ENCODE results near the gene HMCN2. TPM values are rescaled to one million over a fixed set of nuclear protein-coding genes. Genes with fewer than 3 reads are reported as not detected.

HMCN2 gene
- total RNA-seq, 1 donor from 2014 or later: not detected

DNA sequence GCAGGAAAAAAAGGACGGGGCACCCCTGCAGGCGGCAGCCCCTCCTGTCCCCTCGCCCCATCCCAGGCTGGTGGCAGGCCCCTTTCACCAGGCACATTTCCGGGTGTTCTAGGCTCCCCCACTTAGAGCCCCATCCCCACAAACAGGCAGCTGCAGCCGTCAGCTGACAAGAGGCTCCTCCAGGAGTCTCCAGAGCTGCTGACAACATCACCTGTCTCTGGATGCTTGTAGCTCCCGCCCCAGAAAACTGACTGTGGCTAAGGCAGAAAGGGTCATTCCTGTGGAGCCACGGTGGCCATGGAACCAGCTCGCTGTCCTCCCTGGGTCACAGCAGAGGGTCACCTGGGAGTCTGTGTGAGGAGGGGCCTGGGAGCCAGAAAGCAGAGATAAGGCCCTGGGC, 50.9 kb downstream of the HMCN2 start:
- H3K27me3 Mint-ChIP-seq (ENCODE audit: insufficient read depth): peaks cover 20% of the 10 kb centered on the region
- no peak overlapping the region for H3K4me3 Mint-ChIP-seq
- no peak for DNase-seq (ENCODE audit: low spot score)
- H3K27ac Mint-ChIP-seq: no peak overlapping the region
- no peaks in the 10 kb centered on the region for H3K36me3 Mint-ChIP-seq (ENCODE audit: low read depth)
- no peaks in the 10 kb centered on the region for H3K9me3 Mint-ChIP-seq
- intact Hi-C loops (cut with micrococcal nuclease): no loop called here
- H3K4me1 Mint-ChIP-seq (ENCODE audit: low read depth): no peaks in the 10 kb centered on the region

DNA sequence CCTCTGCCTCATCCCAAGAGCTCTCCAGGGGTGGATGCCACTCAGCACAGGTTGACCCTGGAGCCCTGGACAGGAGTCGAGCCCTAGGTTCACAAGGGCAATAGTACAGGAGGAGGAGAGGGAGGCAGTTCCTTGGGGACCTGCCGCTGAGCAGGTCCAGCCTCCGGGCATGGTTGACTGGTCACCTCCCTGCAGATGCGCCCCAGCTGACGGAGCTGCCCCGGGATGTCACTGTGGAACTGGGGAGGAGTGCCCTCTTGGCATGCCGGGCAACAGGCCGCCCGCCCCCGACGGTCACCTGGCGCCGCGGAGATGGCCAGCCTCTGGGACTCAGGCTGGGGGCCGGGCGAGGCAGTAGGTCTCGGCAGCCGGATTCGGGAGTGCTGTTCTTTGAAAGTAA, 53.7 kb downstream of the HMCN2 start:
- Mint-ChIP-seq H3K27me3 (ENCODE audit: insufficient read depth) (peaks cover 22% of the 10 kb centered on the region), H3K9me3 (no peaks in the 10 kb centered on the region), H3K4me3 (no peak overlapping the region), H3K36me3 (ENCODE audit: low read depth) (no peaks in the 10 kb centered on the region), H3K27ac (no peak overlapping the region), H3K4me1 (ENCODE audit: low read depth) (no peaks in the 10 kb centered on the region)
- intact Hi-C loops (cut with micrococcal nuclease): no loop called here
- DNase-seq (ENCODE audit: low spot score): no peak

DNA sequence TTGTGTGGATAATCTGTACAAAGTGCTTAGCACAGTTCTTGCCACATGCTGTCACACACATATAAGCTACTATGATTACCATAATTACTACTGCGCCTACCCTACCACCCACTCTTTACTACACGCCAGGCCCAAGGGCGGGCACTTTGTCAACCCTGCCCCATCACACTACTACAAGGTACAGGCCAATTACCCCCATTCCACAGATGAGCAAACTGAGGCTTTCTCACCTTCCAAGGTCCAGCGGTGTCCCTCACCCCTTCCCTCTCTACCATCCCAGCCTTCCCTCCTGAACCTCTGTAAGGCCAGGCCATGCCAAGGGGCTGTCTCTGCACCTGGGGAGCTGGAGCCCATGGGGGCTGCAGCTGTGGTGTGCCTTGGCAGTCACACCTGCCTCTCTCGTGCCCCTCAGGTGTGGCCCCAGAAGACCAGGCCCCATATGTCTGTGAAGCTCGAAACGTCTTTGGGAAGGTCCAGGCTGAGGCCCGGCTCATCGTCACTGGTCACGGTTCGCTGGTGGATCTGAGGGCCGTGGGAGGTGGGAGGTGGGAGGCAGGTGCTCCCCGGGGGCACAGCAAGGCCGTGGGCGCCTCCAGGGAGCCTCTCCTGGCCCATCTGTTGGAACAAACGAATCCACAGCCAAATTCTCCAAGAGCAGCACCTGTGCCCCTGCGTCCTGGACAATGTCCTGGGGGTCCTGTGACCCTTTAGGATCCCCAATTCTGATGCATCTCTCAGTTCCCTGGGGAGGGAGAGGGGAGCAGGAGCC, 54.6 kb downstream of the HMCN2 start:
- H3K4me1 Mint-ChIP-seq (ENCODE audit: low read depth): no peaks in the 10 kb centered on the region
- intact Hi-C loops (cut with micrococcal nuclease): no loop called here
- peaks cover 21% of the 10 kb centered on the region for H3K27me3 Mint-ChIP-seq (ENCODE audit: insufficient read depth)
- H3K9me3 Mint-ChIP-seq: no peaks in the 10 kb centered on the region
- no peak overlapping the region for H3K27ac Mint-ChIP-seq
- H3K36me3 Mint-ChIP-seq (ENCODE audit: low read depth): no peaks in the 10 kb centered on the region
- no peak for DNase-seq (ENCODE audit: low spot score)
- H3K4me3 Mint-ChIP-seq: no peak overlapping the region

DNA sequence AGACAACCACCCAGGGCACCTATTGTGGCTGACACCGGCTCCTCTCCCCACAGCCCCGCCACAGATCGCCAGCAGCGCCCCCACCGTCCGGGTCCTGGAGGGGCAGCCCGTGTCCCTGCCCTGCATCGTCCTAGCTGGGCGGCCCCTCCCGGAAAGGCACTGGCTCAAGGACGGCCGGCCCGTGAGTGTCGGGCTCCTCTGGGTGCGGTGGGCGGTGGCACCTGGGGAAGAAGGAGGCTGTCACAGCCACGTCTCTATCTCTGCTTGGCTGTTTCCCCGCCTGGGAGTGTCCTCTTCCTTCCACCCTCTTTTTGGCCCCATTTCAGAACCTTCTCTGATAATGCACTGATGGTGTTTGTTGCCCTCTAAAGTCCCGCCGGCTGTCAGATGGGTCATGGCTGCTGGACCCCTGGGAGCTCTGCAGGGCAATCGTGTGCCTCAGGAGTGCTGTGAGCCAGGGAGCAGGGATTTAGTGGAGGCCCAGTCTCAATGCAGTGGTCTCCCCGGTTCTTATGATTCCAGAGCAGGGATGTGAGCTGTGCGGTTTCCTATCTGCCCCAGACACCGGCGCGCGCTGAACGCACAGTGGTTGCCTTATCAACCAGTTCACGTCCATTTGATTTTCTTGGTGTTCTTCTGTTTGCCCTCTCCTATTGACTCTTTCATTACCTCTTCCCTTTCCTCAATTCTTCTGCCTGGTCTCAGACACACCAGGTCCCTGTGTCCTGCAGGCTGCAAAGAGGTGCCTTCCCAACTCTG, 55.3 kb downstream of the HMCN2 start:
- no peak overlapping the region for H3K4me3 Mint-ChIP-seq
- intact Hi-C loops (cut with micrococcal nuclease): no loop called here
- peaks cover 21% of the 10 kb centered on the region for H3K27me3 Mint-ChIP-seq (ENCODE audit: insufficient read depth)
- no peaks in the 10 kb centered on the region for H3K36me3 Mint-ChIP-seq (ENCODE audit: low read depth)
- H3K27ac Mint-ChIP-seq: no peak overlapping the region
- DNase-seq (ENCODE audit: low spot score): no peak
- no peaks in the 10 kb centered on the region for H3K9me3 Mint-ChIP-seq
- H3K4me1 Mint-ChIP-seq (ENCODE audit: low read depth): no peaks in the 10 kb centered on the region

DNA sequence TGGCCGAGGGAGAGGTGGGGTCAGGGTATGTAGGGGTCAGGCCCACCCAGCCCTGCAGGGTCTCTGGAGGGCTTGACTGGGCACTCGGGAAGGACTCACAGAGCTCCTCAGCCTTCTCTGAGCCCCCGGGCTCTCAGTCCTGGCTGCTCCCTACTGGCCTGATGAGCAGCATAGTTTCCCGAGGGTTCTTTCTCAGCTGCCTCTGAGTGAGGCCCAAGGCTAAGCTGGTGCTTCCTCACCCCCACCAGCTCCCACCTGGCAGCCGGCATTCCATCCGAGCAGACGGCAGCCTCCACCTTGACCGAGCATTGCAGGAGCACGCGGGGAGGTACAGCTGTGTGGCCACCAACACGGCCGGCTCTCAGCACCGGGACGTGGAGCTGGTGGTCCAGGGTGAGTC, 56.0 kb downstream of the HMCN2 start:
- Mint-ChIP-seq H3K4me3 (no peak overlapping the region), H3K4me1 (ENCODE audit: low read depth) (no peaks in the 10 kb centered on the region), H3K36me3 (ENCODE audit: low read depth) (no peaks in the 10 kb centered on the region), H3K27ac (no peak overlapping the region), H3K9me3 (no peaks in the 10 kb centered on the region), H3K27me3 (ENCODE audit: insufficient read depth) (peaks cover 17% of the 10 kb centered on the region)
- intact Hi-C loops (cut with micrococcal nuclease): no loop called here
- DNase-seq (ENCODE audit: low spot score): no peak

DNA sequence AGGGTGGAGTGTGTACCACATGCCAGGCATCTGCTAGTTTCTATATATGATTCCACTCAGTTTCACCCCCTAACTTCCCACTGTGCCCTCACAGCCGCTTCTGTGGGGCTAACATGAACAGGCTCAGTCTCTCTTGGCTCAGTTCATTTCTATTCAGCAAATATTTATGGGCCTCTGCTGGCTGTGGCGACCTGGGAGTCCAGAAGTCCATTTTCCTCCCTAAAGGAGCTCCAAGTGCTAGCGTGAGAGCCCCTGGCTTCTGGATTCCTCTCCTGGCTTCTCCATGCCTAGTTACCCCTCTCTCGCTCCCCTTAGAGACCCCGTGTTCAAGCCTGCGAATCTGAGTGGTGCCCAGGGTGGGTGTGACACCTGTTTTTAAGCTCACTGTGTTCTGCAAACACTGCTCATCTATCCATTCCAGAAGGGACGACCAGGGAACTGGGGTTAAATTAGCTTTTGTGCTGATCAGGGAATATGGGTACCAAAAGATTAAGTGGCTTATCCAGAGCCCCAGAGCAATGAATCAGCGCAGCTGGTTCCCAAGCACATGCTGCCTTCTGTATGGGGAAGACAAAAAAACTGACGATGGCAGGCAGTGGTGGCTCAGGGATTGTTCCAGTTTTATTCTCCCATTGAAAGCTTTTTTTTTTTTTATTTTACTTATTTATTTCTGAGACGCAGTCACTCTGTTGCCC, 57.6 kb downstream of the HMCN2 start:
- H3K4me3 Mint-ChIP-seq: no peak overlapping the region
- DNase-seq (ENCODE audit: low spot score): no peak
- H3K27ac Mint-ChIP-seq: no peak overlapping the region
- intact Hi-C loops (cut with micrococcal nuclease): no loop called here
- no peaks in the 10 kb centered on the region for H3K4me1 Mint-ChIP-seq (ENCODE audit: low read depth)
- no peaks in the 10 kb centered on the region for H3K36me3 Mint-ChIP-seq (ENCODE audit: low read depth)
- H3K9me3 Mint-ChIP-seq: no peaks in the 10 kb centered on the region
- peaks cover 10% of the 10 kb centered on the region for H3K27me3 Mint-ChIP-seq (ENCODE audit: insufficient read depth)

DNA sequence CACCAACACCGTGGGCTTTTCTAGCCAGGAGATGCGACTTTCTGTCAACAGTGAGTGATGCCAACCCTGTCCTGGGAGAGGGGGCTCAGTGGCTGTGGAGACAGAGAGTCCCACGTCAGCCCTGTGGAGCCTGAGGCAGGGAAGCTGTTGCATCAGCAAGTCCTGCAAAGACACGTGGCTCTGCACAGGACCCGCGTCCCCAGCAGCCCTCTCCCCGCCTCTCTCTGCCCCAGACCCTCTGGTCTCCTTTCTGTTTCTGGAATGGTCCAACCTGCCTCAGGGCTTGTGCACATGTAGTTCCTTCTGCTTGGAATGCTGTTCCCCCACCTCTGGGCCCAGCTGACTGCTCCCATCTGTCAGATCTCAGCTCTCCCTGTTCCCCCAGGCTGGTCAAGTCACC, 60.4 kb downstream of the HMCN2 start:
- H3K4me3 Mint-ChIP-seq: no peak overlapping the region
- H3K27me3 Mint-ChIP-seq (ENCODE audit: insufficient read depth): peaks cover 22% of the 10 kb centered on the region
- no peaks in the 10 kb centered on the region for H3K4me1 Mint-ChIP-seq (ENCODE audit: low read depth)
- no peak overlapping the region for H3K27ac Mint-ChIP-seq
- no peaks in the 10 kb centered on the region for H3K36me3 Mint-ChIP-seq (ENCODE audit: low read depth)
- H3K9me3 Mint-ChIP-seq: no peaks in the 10 kb centered on the region
- intact Hi-C loops (cut with micrococcal nuclease): no loop called here
- no peak for DNase-seq (ENCODE audit: low spot score)

DNA sequence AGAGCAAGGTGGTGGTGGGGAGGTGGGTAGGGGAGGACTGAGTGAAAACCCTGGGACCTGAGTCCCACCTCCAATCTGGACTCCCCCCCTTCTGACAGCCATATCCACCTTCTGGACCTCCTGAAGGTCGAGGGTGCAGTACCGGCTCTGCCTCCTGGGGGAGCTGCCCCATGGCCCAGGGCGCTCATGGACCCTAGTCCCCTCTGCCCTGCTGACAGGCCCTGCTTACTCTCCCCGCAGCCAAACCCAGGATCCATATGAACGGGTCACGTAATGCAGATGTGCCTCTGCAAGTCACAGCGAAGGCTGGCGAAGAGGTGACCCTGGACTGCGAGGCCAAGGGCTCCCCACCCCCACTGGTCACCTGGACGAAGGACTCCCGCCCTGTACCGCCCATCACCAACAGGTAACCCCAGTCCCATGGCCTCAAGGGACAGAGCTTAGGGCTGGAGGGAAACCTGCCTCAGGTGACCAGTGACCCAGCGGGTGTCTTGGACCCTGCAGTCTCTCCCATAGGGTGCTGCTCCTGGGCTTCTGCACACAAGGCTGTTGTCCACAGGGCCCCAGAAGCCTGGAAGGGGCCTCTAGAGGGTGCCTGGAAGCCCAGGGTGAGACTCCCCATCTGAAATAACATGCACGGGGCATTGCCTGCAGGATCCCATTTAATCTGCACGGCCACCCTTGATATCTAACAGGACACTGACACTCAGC, 61.7 kb downstream of the HMCN2 start:
- H3K4me3 Mint-ChIP-seq: no peak overlapping the region
- H3K27me3 Mint-ChIP-seq (ENCODE audit: insufficient read depth): peaks cover 15% of the 10 kb centered on the region
- H3K27ac Mint-ChIP-seq: no peak overlapping the region
- no peaks in the 10 kb centered on the region for H3K4me1 Mint-ChIP-seq (ENCODE audit: low read depth)
- no peaks in the 10 kb centered on the region for H3K9me3 Mint-ChIP-seq
- H3K36me3 Mint-ChIP-seq (ENCODE audit: low read depth): no peaks in the 10 kb centered on the region
- DNase-seq (ENCODE audit: low spot score): no peak
- intact Hi-C loops (cut with micrococcal nuclease): no loop called here

DNA sequence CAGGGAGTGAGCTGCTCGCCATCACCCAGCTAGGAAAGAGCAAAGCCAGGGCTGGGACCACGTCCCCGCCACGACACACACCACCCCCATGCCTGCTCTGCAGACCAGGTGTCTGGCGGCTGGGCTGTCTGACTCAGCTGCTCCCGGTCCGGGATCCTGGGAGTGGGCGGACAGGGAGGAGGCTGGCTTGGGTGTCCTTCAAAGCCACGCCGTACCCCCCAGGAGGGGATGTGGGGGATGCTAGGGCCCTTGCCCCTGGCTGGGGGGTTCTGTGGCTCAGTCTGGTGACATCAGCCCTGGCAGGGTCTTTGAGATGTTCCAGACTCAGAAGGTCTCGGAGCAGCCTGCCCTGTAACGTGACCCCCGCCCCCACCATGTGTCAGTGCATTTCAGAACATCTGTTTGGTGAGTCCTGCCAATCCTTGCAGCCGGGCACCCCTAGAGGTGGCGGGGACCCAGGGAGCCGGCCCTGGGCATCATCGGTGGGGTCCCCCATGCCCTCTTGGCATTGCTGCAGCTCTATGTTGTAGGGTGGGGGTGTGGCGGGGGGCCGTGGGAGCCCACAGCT, 62.3 kb downstream of the HMCN2 start:
- Mint-ChIP-seq H3K27me3 (ENCODE audit: insufficient read depth) (peaks cover 15% of the 10 kb centered on the region), H3K4me3 (no peak overlapping the region), H3K4me1 (ENCODE audit: low read depth) (no peaks in the 10 kb centered on the region), H3K9me3 (no peaks in the 10 kb centered on the region), H3K36me3 (ENCODE audit: low read depth) (no peaks in the 10 kb centered on the region), H3K27ac (no peak overlapping the region)
- DNase-seq (ENCODE audit: low spot score): no peak
- intact Hi-C loops (cut with micrococcal nuclease): no loop called here

DNA sequence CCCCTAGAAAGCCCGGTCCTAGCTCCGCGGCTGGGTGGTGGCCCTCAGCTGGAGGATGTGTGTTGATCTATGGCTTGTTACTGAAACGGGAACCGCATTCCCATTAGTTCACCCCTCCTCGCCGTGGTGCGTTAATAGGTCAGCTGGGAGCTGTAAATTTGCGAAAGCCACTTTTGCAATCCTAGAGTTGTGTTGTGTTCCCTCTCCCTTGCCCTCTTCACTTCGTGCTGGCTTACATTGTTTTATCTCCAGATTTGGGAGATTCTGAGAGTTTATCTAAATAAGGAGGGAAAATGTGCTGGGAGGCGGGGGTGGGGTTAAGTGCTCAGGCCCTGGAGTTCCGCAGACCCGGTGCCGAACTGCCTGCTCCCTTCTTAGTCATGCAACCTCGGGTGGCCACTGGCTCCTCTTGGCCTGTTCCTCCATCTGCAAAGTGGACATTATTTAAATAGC, 62.8 kb downstream of the HMCN2 start:
- intact Hi-C loops (cut with micrococcal nuclease): no loop called here
- Mint-ChIP-seq H3K4me1 (ENCODE audit: low read depth) (no peaks in the 10 kb centered on the region), H3K9me3 (no peaks in the 10 kb centered on the region), H3K4me3 (no peak overlapping the region), H3K27ac (no peak overlapping the region), H3K27me3 (ENCODE audit: insufficient read depth) (peaks cover 15% of the 10 kb centered on the region), H3K36me3 (ENCODE audit: low read depth) (no peaks in the 10 kb centered on the region)
- no peak for DNase-seq (ENCODE audit: low spot score)

DNA sequence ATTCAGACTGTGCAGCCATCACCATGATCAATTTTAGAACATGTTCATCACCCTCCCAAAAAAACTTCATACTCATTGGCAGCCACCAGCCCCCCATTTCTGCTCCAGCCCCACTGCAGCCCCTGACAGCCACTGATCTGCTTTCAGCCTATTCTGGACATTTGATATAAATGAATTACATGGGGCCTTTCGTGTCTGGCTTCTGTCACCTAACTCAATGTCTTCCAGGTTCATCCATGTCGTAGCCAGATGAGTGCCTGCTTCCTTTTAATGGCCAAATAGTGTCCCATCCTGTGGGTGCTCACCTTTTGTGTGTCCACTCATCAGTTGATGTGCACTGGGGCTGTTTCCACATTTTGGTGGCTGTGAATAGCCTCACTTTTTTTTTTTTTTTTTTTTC, 63.5 kb downstream of the HMCN2 start:
- intact Hi-C loops (cut with micrococcal nuclease): no loop called here
- Mint-ChIP-seq H3K36me3 (ENCODE audit: low read depth) (no peaks in the 10 kb centered on the region), H3K27ac (no peak overlapping the region), H3K9me3 (no peaks in the 10 kb centered on the region), H3K27me3 (ENCODE audit: insufficient read depth) (peaks cover 15% of the 10 kb centered on the region), H3K4me3 (no peak overlapping the region), H3K4me1 (ENCODE audit: low read depth) (no peaks in the 10 kb centered on the region)
- DNase-seq (ENCODE audit: low spot score): no peak

DNA sequence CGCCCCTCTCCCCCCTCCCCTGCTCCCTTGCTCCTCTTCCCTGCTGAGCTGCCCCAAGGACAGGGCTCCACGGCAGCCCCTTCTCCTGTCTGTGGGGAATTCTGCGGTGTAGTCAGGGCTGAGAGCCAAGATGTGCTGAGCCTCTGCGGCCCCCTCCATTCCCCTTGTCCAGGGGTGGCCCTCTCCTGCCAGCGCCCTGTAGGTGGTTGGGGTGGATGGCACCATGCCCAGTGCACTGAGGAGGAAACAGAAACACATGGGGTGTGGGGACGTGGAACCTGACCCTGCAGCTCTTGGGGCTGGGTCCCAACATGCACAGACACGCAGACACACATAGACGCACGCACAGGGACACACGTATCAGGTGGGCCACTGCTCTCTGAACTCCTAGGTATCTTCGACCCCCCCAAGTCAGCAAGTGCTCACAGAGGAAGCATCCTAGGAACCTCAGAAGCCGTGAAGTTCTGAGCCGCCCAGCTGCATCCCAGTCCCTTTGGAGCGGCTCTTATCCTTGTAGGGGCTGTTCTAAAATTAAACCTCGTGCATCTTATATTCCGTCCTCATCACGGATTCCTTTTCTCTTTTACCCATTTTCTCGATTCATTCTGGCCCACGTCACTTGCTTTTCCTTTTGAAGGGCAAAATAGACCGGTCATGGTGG, 64.8 kb downstream of the HMCN2 start:
- DNase-seq (ENCODE audit: low spot score): no peak
- Mint-ChIP-seq H3K27ac (no peak overlapping the region), H3K4me3 (no peak overlapping the region), H3K9me3 (no peaks in the 10 kb centered on the region), H3K27me3 (ENCODE audit: insufficient read depth) (peaks cover 15% of the 10 kb centered on the region), H3K4me1 (ENCODE audit: low read depth) (no peaks in the 10 kb centered on the region), H3K36me3 (ENCODE audit: low read depth) (no peaks in the 10 kb centered on the region)
- intact Hi-C loops (cut with micrococcal nuclease): no loop called here

Data from activated T-helper 1 cell treated with anti-CD3 and anti-CD28 coated beads, Interleukin-12 subunit alpha, Interleukin-12 subunit beta, Interleukin-2, Interleukin-4 antibody, amounts not matched to agents 30 ng/mL and 10 ng/mL and 1 ng/mL, durations not matched to agents 14 hours and 24 hours and 36 hours (primary cell).